SK-N-DZ (cell line): Measurements from ENCODE around the gene FOXP1.
A peak's percentile ranks its signal among the peaks of the same experiment; 100 is the strongest.

Source experiments
- DNase-seq: peaks from one replicate; pipeline ENCODE4 v3.0.0-alpha.2; 2015; ENCODE audit warnings: low spot score

The FOXP1 gene

DNA sequence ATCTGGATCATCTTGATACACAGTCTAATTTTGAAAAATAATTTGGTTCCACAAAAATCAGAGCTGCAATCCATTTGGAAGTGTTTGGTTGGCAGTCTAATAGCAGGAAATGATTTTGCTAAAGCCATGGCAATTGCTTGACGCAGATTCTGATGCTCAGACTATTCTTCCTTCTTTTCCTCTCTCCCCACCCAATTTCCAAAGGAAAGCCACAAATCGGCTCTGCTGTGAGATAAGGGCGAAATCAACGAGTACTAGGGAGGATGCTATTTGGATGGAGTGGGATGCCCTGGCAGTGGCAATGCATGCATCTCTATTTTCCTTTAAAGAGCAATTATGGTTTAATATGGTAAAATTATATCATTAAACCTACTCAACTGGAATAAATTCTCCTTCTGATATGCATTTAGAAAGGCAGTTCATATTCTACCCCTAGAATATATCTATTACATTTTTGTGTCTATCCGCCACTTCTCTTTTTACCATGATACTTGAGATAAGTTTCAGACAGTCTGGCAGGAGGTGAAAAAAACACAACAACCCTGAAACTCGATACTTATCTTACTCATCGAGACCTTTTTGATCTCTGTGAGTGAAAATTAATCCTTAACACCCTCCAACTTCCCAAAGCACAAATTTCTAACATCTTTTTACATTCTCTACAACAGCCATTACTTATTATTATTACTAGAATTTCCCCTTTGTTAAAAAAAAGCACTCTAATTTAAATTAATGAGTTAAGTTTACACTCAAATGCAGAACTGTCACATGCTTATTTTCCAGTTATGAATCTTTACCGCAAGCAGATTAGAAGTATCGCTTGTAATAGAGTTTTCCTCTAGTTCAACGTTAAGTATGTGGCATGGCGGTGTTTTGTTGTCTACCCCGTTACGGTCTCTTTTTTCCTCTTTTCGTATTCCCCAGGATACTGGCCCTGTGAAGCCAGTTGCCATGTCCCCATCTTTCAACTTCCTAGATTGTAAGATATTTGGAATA, 433.3 kb downstream of the FOXP1 start:
- DNase-seq, result no peak

DNA sequence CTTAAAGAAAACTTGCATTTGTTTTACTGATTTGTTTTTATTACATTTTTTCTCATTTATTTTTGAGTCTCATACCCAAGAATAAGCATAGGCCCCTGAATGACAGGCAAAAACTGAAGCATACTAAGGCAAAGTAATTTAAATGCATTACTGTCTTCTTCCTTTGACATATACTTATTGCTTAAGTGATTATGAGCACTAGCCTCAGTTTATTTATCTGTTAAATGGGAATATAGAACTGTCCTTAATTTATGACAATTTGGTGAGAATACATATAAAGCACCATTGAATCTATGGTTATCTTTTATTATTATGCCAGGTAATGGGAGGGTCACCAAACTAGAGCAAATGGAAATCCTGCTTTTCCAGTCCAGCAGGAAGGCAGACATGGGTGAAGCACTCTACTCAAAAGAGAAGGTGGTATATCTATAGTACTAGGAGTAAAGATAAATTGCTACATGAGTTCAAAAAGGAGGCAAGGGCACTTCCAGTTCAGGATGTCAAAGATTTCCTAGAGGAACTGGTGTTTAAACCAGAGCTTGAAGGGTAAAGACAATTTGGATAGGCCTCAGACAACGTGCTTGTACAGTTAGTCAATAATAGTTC, 435.0 kb downstream of the FOXP1 start:
- no peak for DNase-seq

DNA sequence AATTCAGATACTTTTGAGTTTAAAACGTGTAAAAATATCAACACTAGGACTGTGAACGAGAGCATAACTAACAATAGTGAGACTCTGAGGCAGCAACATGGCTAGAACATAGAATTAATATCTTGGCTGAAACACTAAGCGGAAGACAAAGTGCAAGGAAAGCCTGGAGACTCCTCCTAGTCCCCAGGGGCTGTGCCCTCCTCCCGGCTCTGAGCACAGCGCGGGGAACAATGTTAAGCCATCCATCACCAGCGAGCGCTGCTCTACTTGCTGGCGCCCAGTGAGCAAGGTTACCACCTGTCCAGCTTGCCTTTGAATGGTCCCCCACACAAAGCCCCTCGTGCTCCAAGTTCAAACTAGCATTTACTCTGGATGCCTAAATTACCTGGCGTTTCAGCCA, 436.9 kb downstream of the FOXP1 start:
- no peak for DNase-seq

- DNase-seq, result no peak
Observed at GRCh38 chr3:71145954-71146353, 437.6 kb downstream of the FOXP1 start.

- no peak for DNase-seq
Observed at GRCh38 chr3:71144525-71145253, 438.8 kb downstream of the FOXP1 start.

DNA sequence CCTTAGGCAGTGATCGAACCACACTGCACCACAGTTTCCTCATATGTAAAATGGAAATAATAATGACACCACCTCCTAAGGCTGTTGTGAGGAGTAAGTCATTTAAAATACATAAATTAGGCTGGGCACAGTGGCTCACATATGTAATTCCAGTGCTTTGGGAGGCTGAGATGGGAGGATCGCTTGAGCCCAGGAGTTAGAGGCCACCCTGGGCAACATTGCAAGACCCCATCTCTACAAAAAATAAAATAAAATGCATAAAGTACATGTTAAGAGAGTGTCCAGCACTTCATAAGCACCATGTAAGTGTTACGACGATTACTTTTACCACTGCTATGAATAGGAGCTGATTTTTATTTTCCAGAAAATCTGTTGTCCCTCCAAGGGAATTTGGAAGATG, 440.0 kb downstream of the FOXP1 start:
- DNase-seq, result no peak

GRCh38 chr3:71142441-71143161, 440.9 kb downstream of the FOXP1 start:
- peak; percentile 59 for DNase-seq

GRCh38 chr3:71140477-71140876, 443.1 kb downstream of the FOXP1 start:
- DNase-seq, result no peak

GRCh38 chr3:71139496-71139895, 444.0 kb downstream of the FOXP1 start:
- no peak for DNase-seq

- no peak for DNase-seq
Observed at GRCh38 chr3:71138410-71138809, 445.1 kb downstream of the FOXP1 start.

DNA sequence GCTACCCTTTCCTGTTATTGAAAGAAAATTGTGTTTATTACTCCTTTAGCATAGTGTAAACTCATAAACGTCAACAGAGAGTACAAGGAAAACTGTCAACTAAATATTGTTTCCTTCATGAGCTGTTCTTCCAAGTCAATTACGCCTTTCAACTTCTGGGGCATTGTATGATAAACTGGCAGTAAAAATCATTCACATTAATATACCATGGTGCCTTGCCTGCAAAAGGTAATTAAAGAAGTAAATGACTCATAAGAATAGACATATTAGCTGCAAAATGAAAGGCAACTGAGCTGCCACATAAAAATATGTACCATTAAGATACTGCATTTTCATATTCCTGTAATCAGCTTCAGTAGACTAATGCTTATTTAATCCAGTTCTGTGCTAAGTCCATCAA, 447.3 kb downstream of the FOXP1 start:
- DNase-seq, result no peak

GRCh38 chr3:71135373-71136088, 448.0 kb downstream of the FOXP1 start:
- no peak for DNase-seq

GRCh38 chr3:71134521-71134920, 449.0 kb downstream of the FOXP1 start:
- no peak for DNase-seq

DNA sequence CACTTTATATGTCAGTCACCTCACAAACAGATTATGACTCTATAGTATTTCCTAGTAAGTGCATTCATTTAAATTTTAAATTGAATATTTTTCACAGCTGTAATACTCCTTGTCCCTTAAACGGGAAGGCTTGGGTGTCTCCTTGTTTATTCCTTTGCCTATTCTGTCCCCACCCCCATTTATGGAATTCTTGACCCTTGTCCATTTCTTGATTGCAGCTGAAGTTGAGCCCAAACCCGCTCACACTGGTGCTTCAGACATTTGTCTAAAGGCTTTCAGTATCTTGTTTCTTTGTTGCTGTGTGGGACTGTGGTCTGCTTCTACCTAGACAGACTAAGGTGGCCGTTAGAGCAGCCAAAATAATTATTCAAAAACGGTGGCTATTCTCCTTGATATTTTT, 449.7 kb downstream of the FOXP1 start:
- no peak for DNase-seq

DNA sequence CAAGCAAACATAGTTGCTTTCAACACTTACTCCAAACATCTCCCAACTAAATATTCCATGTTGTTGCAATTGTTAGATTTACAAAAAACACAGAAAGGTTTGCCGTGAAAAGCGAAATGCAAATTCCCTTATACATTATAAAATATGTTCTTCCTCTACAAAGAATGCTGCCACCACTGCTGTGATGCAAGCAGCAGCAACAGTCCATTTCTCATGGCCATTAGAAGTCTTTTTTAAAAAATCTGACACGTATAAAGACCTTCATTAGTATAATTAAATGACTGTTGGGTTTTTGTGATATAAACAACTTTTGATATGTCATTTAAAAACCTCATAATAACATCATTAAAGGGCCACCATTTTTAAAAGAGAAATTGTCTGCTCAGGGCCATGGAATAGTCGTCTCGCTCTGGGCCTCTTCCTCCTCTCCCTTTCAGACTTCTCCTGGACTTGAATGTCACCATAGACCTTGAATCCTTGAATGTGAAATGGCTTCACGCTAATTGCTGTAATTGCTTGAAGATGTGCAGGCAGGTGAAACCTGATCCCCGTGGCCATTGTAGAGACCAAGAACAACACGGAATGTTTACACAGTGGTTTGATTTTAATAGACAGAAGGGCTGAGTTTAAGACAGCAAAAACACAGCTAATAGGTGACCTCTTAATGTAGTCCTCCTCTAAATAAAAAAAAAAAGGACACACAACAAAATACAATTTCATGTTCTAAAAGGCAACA, 450.4 kb downstream of the FOXP1 start:
- peak; percentile 82 for DNase-seq

DNA sequence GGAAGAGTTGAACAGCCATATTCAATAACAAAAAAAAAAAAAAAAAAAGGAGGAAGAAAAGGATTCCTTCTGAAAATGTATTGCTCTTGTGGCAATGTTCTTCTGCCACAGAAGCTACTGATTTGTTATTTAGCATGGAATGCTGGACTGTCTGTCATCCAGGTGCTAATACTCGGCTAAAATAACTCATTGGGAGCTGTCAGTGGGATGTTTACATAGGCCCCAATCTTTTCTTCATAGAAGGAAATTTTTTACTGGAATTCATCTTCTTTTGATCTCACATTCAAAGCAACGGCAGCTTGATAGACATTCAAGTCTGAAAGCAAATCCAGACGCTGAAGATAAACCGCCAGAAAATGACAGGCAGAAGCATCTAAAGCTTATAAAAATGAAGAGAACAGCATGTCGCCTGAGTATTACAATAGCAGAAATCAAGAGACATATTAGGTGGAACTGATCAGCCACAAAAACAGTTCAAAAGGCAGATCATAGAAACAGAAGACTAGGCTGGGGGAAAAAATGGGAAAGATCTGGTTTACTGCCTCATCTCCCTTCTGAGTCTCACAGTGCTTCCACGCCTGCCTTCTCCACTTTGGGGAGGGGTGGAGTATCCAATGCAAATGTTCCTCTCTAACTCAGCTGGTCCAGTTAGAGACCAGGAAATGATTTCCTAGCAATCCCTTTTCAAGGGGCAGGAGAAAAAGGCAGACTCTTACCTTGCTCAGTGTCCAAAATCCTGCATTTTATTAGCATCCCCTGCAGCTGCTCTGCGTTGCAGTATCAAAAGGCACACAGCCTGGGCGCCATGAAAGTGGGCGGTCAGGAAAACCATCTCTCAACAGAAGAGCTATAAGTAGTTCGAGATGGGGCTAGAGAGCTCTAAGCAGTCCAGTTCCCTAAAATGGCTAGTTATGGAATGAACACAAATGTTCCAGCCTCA, 451.9 kb downstream of the FOXP1 start:
- DNase-seq, result no peak

GRCh38 chr3:71130471-71131374, 452.8 kb downstream of the FOXP1 start:
- DNase-seq, result no peak
